Liver (tissue), 9 donors: ENCODE data around the gene GRIN3B. TPM values are rescaled to one million over a fixed set of nuclear protein-coding genes. Genes with fewer than 3 reads are reported as not detected.

Experiments
- DNase-seq: peaks from one replicate; pipeline ENCODE4 v3.0.0-alpha.2; 2017; ENCODE audit warnings: low spot score
- H3K27ac ChIP-seq, 2 donors: one replicate each; pipeline ENCODE4 v1.7.0; 2013; ENCODE audit warnings: inconsistent platforms in 2 of 2, low read length in 2 of 2, control low read depth in 1 of 2, low read depth in 1 of 2, mild to moderate bottlenecking in 1 of 2
- H3K27me3 ChIP-seq, 4 donors: one replicate each; pipeline versions ENCODE4 v1.6.1 to v1.7.0; 2013; ENCODE audit warnings: low read length in 3 of 4, inconsistent platforms in 1 of 4, mild to moderate bottlenecking in 1 of 4, moderate library complexity in 1 of 4; ENCODE audit not compliant: control insufficient read depth in 4 of 4, insufficient read depth in 4 of 4
- H3K36me3 ChIP-seq, 4 donors: one replicate each; pipeline versions ENCODE4 v1.6.1 to v1.7.0; 2013; ENCODE audit warnings: low read length in 3 of 4, mild to moderate bottlenecking in 3 of 4, low read depth in 1 of 4, moderate library complexity in 1 of 4; ENCODE audit not compliant: control insufficient read depth in 4 of 4, insufficient read depth in 3 of 4
- H3K4me1 ChIP-seq, 4 donors: one replicate each; pipeline versions ENCODE4 v1.6.1 to v1.7.0; 2013; ENCODE audit warnings: low read length in 3 of 4, mild to moderate bottlenecking in 3 of 4, moderate library complexity in 1 of 4; ENCODE audit not compliant: control insufficient read depth in 4 of 4, insufficient read depth in 4 of 4
- H3K4me3 ChIP-seq, 3 donors: one replicate each; pipeline versions ENCODE4 v1.6.1 to v1.7.0; 2013; ENCODE audit warnings: low read length in 3 of 3, control low read depth in 1 of 3, low read depth in 1 of 3, mild to moderate bottlenecking in 1 of 3
- H3K9ac ChIP-seq, 2 donors: one replicate each; pipeline ENCODE4 v1.7.0; 2013; ENCODE audit warnings: low read length in 2 of 2, mild to moderate bottlenecking in 2 of 2, moderate library complexity in 2 of 2, control low read depth in 1 of 2, low read depth in 1 of 2
- H3K9me3 ChIP-seq, 4 donors: one replicate each; pipeline versions ENCODE4 v1.6.1 to v1.7.0; 2013; ENCODE audit warnings: low read length in 3 of 4; ENCODE audit not compliant: control insufficient read depth in 4 of 4
- EGR1 ChIP-seq, 2 donors: IDR thresholded peaks; 2 replicates each; pipeline ENCODE4 v1.6.1; 2016 to 2018; ENCODE audit warnings: antibody characterized with exemption in 2 of 2, low read depth in 2 of 2
- FOXA1 ChIP-seq: IDR thresholded peaks from 2 replicates; pipeline ENCODE4 v1.6.1; 2016; ENCODE audit warnings: antibody characterized with exemption
- FOXA2 ChIP-seq: IDR thresholded peaks from 2 replicates; pipeline ENCODE4 v1.6.1; 2016; ENCODE audit warnings: antibody characterized with exemption
- GABPA ChIP-seq, 2 donors: IDR thresholded peaks in 1 of 2; conservative IDR thresholded peaks in 1 of 2; 2 replicates each; pipeline ENCODE4 v1.6.1; 2016; ENCODE audit warnings: antibody characterized with exemption in 2 of 2, mild to moderate bottlenecking in 1 of 2, moderate library complexity in 1 of 2
- HNF4A ChIP-seq, 2 donors: conservative IDR thresholded peaks; 2 replicates each; pipeline ENCODE4 v1.6.1; 2016; ENCODE audit warnings: antibody characterized with exemption in 2 of 2, mild to moderate bottlenecking in 2 of 2
- HNF4G ChIP-seq: IDR thresholded peaks from 2 replicates; pipeline ENCODE4 v1.6.1; 2016; ENCODE audit warnings: antibody characterized with exemption
- JUND ChIP-seq, 2 donors: IDR thresholded peaks; 2 replicates each; pipeline ENCODE4 v1.6.1; 2016; ENCODE audit warnings: antibody characterized with exemption in 2 of 2
- NR2F2 ChIP-seq: IDR thresholded peaks from 2 replicates; pipeline ENCODE4 v1.6.1; 2016; ENCODE audit warnings: antibody characterized with exemption
- RAD21 ChIP-seq, 2 donors: IDR thresholded peaks; 2 replicates each; pipeline ENCODE4 v1.6.1; 2016; ENCODE audit warnings: antibody characterized with exemption in 2 of 2, mild to moderate bottlenecking in 2 of 2
- RXRA ChIP-seq, 2 donors: IDR thresholded peaks; 2 replicates each; pipeline ENCODE4 v1.6.1; 2017 to 2018; ENCODE audit warnings: antibody characterized with exemption in 2 of 2, mild to moderate bottlenecking in 1 of 2
- SP1 ChIP-seq: IDR thresholded peaks from 2 replicates; pipeline ENCODE4 v1.6.1; 2018; ENCODE audit warnings: antibody characterized with exemption, mild to moderate bottlenecking
- YY1 ChIP-seq: IDR thresholded peaks from 2 replicates; pipeline ENCODE4 v1.6.1; 2016; ENCODE audit warnings: antibody characterized with exemption, mild to moderate bottlenecking
- WGBS: extraction: QIAGEN DNeasy Blood & Tissue Kit; methylation state at CpG from one replicate; pipeline ENCODE4 v1.1.7; 2013; 5-methylcytosine and 5-hydroxymethylcytosine counted together
- polyA plus RNA-seq, 2 donors: library from polyadenylated mRNA; stranded (reverse) in 1 of 2; unstranded in 1 of 2; fragments of 200-250 nt in 1 of 2; fragments of >200 nt in 1 of 2; fragmentation: Nextera tagmentation in 1 of 2; extraction: Ambion mirVana in 1 of 2; gene quantifications; one replicate each; pipeline versions ENCODE4 v1.2.1 to v1.2.3, GENCODE V29; 2013 to 2015
- total RNA-seq, 2 donors: library from RNA; depleted of rRNA; stranded (reverse); fragments of >200 nt; gene quantifications; one replicate each; pipeline ENCODE4 v1.2.3, GENCODE V29; 2014
- TF ChIP-seq, protein P1 (sequence below): IDR thresholded peaks from 2 replicates; pipeline ENCODE4 v1.6.1; 2016; ENCODE audit warnings: antibody characterized with exemption
- TF ChIP-seq, protein P2 (sequence below): fragments of 150-350 bp; IDR thresholded peaks from 2 replicates; pipeline ENCODE4 v1.5.1; 2017; ENCODE audit warnings: improper control_type of control experiment, low read depth, low read length; ENCODE audit not compliant: missing input control
- TF ChIP-seq, protein P3 (sequence below): IDR thresholded peaks from 2 replicates; pipeline ENCODE4 v1.6.1; 2016; ENCODE audit warnings: antibody characterized with exemption
- TF ChIP-seq, protein P4 (sequence below): IDR thresholded peaks from 2 replicates; pipeline ENCODE4 v1.6.1; 2016; ENCODE audit warnings: antibody characterized with exemption
- TF ChIP-seq, protein P5 (sequence below): IDR thresholded peaks from 2 replicates; pipeline ENCODE4 v1.6.1; 2016; ENCODE audit warnings: antibody characterized with exemption, mild to moderate bottlenecking
- donor health status: healthy.
- donor health status: healthy.
- donor health status: healthy.
- donor health status: healthy.
- donor health status: healthy.

Gene GRIN3B
- total and polyA plus RNA-seq, 4 donors: 0.05 TPM; not detected in 3

DNA sequence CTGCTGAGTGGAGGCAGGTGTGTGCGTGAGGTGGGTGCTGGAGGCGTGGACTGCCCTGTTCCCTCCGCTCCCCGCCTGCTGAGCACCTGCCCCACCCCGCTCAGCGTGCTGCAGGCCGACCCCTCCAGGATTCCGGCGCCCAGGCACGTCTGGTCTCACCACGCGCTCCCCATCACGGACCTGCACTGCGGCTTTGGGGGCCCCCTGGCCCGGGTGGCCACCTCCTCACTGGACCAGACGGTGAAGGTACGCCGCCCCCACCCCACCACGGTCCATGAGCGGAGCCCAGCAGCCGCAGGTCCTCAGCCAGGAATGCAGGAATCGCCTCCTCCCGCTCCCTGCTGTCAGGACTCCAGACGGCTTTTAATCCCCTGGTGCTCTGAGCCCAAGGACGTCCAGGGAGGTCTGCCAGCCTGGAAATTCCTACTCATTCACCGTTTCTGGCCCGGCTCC is 10.1 kb upstream of the GRIN3B start:
- no peak overlapping the region for H3K27ac ChIP-seq
- no peak overlapping the region for H3K9ac ChIP-seq
- no peak for DNase-seq
- H3K4me1 ChIP-seq: peaks cover 12 to 33% (median 24%) of the 10 kb centered on the region in 4 donors
- H3K36me3 ChIP-seq: peaks cover 0 to 11% (median 6%) of the 10 kb centered on the region in 4 donors
- H3K4me3 ChIP-seq: no peak overlapping the region
- H3K27me3 ChIP-seq: no peaks in the 10 kb centered on the region
- no peak for TF ChIP-seq HNF4G
- TF ChIP-seq, protein P1, sequence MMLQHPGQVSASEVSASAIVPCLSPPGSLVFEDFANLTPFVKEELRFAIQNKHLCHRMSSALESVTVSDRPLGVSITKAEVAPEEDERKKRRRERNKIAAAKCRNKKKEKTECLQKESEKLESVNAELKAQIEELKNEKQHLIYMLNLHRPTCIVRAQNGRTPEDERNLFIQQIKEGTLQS: no peak
- no peak for TF ChIP-seq FOXA1
- TF ChIP-seq SP1: no peak
- no peak for TF ChIP-seq YY1
- TF ChIP-seq, protein P2, sequence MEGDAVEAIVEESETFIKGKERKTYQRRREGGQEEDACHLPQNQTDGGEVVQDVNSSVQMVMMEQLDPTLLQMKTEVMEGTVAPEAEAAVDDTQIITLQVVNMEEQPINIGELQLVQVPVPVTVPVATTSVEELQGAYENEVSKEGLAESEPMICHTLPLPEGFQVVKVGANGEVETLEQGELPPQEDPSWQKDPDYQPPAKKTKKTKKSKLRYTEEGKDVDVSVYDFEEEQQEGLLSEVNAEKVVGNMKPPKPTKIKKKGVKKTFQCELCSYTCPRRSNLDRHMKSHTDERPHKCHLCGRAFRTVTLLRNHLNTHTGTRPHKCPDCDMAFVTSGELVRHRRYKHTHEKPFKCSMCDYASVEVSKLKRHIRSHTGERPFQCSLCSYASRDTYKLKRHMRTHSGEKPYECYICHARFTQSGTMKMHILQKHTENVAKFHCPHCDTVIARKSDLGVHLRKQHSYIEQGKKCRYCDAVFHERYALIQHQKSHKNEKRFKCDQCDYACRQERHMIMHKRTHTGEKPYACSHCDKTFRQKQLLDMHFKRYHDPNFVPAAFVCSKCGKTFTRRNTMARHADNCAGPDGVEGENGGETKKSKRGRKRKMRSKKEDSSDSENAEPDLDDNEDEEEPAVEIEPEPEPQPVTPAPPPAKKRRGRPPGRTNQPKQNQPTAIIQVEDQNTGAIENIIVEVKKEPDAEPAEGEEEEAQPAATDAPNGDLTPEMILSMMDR: no peak
- TF ChIP-seq EGR1 (IDR thresholded peaks at IDR 0.05; ENCODE audit: low read depth in 2 of 2): no peak
- TF ChIP-seq NR2F2: no peak
- TF ChIP-seq, protein P3, sequence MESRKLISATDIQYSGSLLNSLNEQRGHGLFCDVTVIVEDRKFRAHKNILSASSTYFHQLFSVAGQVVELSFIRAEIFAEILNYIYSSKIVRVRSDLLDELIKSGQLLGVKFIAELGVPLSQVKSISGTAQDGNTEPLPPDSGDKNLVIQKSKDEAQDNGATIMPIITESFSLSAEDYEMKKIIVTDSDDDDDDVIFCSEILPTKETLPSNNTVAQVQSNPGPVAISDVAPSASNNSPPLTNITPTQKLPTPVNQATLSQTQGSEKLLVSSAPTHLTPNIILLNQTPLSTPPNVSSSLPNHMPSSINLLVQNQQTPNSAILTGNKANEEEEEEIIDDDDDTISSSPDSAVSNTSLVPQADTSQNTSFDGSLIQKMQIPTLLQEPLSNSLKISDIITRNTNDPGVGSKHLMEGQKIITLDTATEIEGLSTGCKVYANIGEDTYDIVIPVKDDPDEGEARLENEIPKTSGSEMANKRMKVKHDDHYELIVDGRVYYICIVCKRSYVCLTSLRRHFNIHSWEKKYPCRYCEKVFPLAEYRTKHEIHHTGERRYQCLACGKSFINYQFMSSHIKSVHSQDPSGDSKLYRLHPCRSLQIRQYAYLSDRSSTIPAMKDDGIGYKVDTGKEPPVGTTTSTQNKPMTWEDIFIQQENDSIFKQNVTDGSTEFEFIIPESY: no peak
- no peak for TF ChIP-seq JUND (IDR thresholded peaks at IDR 0.05)
- WGBS: 89% methylated on average over 27 of the region's 27 CpGs
- no peaks in the 10 kb centered on the region for H3K9me3 ChIP-seq

DNA sequence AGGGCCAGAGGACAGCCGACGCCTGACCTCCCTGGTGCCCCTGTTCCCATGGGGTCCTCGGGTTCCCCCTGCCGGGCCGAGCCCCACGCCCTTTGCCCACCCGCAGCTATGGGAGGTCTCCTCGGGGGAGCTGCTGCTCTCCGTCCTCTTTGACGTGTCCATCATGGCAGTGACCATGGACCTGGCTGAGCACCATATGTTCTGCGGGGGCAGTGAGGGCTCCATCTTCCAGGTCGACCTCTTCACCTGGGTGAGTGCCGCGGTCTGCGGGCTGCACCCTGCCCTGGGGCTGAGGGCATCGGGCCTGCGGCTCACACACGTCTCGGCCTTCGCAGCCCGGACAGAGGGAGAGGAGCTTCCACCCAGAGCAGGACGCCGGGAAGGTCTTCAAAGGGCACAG is 9.5 kb upstream of the GRIN3B start:
- H3K4me1 ChIP-seq: peaks cover 15 to 33% (median 24%) of the 10 kb centered on the region in 4 donors

More for the DNA sequence above, 9.5 kb upstream of the GRIN3B start:
- peaks cover 0 to 11% (median 6%) of the 10 kb centered on the region in 4 donors for H3K36me3 ChIP-seq
- no peak for DNase-seq
- WGBS: 89% methylated on average over 23 of the region's 23 CpGs
- H3K4me3 ChIP-seq: no peak overlapping the region
- H3K9ac ChIP-seq: no peak overlapping the region
- no peak for TF ChIP-seq EGR1 (IDR thresholded peaks at IDR 0.05; ENCODE audit: low read depth in 2 of 2)
- TF ChIP-seq, protein P3: no peak
- TF ChIP-seq RXRA (IDR thresholded peaks at IDR 0.05): no peak
- TF ChIP-seq FOXA1: no peak
- TF ChIP-seq, protein P4, sequence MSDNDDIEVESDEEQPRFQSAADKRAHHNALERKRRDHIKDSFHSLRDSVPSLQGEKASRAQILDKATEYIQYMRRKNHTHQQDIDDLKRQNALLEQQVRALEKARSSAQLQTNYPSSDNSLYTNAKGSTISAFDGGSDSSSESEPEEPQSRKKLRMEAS: no peak
- no peak for TF ChIP-seq SP1
- TF ChIP-seq HNF4A (conservative IDR thresholded peaks at IDR 0.05): no peak
- TF ChIP-seq GABPA (IDR thresholded peaks at IDR 0.05 in 1 of 2, conservative IDR thresholded peaks at IDR 0.05 in 1 of 2): no peak
- no peak for TF ChIP-seq FOXA2
- no peak for TF ChIP-seq RAD21 (IDR thresholded peaks at IDR 0.05)
- TF ChIP-seq YY1: no peak
- TF ChIP-seq JUND (IDR thresholded peaks at IDR 0.05): no peak
- TF ChIP-seq, protein P2: no peak
- TF ChIP-seq, protein P5, sequence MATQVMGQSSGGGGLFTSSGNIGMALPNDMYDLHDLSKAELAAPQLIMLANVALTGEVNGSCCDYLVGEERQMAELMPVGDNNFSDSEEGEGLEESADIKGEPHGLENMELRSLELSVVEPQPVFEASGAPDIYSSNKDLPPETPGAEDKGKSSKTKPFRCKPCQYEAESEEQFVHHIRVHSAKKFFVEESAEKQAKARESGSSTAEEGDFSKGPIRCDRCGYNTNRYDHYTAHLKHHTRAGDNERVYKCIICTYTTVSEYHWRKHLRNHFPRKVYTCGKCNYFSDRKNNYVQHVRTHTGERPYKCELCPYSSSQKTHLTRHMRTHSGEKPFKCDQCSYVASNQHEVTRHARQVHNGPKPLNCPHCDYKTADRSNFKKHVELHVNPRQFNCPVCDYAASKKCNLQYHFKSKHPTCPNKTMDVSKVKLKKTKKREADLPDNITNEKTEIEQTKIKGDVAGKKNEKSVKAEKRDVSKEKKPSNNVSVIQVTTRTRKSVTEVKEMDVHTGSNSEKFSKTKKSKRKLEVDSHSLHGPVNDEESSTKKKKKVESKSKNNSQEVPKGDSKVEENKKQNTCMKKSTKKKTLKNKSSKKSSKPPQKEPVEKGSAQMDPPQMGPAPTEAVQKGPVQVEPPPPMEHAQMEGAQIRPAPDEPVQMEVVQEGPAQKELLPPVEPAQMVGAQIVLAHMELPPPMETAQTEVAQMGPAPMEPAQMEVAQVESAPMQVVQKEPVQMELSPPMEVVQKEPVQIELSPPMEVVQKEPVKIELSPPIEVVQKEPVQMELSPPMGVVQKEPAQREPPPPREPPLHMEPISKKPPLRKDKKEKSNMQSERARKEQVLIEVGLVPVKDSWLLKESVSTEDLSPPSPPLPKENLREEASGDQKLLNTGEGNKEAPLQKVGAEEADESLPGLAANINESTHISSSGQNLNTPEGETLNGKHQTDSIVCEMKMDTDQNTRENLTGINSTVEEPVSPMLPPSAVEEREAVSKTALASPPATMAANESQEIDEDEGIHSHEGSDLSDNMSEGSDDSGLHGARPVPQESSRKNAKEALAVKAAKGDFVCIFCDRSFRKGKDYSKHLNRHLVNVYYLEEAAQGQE: no peak
- no peak for TF ChIP-seq HNF4G
- TF ChIP-seq NR2F2: no peak
- no peaks in the 10 kb centered on the region for H3K27me3 ChIP-seq
- H3K9me3 ChIP-seq: no peaks in the 10 kb centered on the region
- H3K27ac ChIP-seq: no peak overlapping the region
